Activated CD4-positive, alpha-beta memory T cell treated with anti-CD3 and anti-CD28 coated beads, Interleukin-2, amount 10 ng/mL, durations not matched to agents 7 days and 5 days (primary cell): Measurements from ENCODE around the gene FADD. TPM values are rescaled to one million over a fixed set of nuclear protein-coding genes. Genes with fewer than 3 reads are reported as not detected.
A peak's percentile ranks its signal among the peaks of the same experiment; 100 is the strongest.

Experiments
- CTCF ChIA-PET: fragments of 350-600 bp; sonication (Branson Sonifier 250); formaldehyde crosslinking; loops from one replicate; lab custom pipeline; 2021; ENCODE audit warnings: antibody characterized with exemption, inconsistent platforms; lab: Charles Lee
- POLR2A ChIA-PET: fragments of 350-600 bp; sonication (Branson Sonifier 250); formaldehyde crosslinking; loops from one replicate; lab custom pipeline; 2021; ENCODE audit warnings: antibody characterized with exemption; lab: Charles Lee
- DNase-seq: peaks from one replicate; pipeline ENCODE4 v3.0.0-alpha.2; 2020
- H3K27ac Mint-ChIP-seq: one replicate; pipeline ENCODE4 v1.8.0; 2021; ENCODE audit warnings: mild to moderate bottlenecking, mixed read lengths
- H3K27me3 Mint-ChIP-seq: one replicate; pipeline ENCODE4 v1.8.0; 2021; ENCODE audit warnings: mixed read lengths
- H3K36me3 Mint-ChIP-seq: one replicate; pipeline ENCODE4 v1.8.0; 2021; ENCODE audit warnings: low read depth, mixed read lengths
- H3K4me1 Mint-ChIP-seq: one replicate; pipeline ENCODE4 v1.8.0; 2021; ENCODE audit warnings: mixed read lengths
- H3K4me3 Mint-ChIP-seq: one replicate; pipeline ENCODE4 v1.8.0; 2021; ENCODE audit warnings: mild to moderate bottlenecking, mixed read lengths
- H3K9me3 Mint-ChIP-seq: one replicate; pipeline ENCODE4 v1.8.0; 2021; ENCODE audit warnings: mixed read lengths
- total RNA-seq, 2 experiments: library from RNA; stranded (reverse); gene quantifications; one replicate each; pipeline ENCODE4 v1.2.3, GENCODE V29; 2021

Gene FADD
- 10 to 100 TPM; 39.5 to 39.8 TPM for total RNA-seq

- H3K4me1 Mint-ChIP-seq, result peaks cover 35% of the 10 kb centered on the region
- CTCF ChIA-PET, result interaction anchor here (0.6 to 1.0 kb wide), 2 partner anchors 67 to 288 kb away, joined by 3 read pairs; no protein-coding TSS in a partner anchor
- POLR2A ChIA-PET, result interaction anchor here (0.6 to 1.9 kb wide), 9 partner anchors 23 to 1244 kb away, joined by 3 to 9 read pairs (median 4); partner anchors contain the start of genes LTO1 and PPFIA1
Observed at GRCh38 chr11:70202920-70203750, at the start of gene FADD. Gene FADD (plus strand): TSS chr11:70203296. CDS start chr11:70203460, 164 bp downstream.

DNA sequence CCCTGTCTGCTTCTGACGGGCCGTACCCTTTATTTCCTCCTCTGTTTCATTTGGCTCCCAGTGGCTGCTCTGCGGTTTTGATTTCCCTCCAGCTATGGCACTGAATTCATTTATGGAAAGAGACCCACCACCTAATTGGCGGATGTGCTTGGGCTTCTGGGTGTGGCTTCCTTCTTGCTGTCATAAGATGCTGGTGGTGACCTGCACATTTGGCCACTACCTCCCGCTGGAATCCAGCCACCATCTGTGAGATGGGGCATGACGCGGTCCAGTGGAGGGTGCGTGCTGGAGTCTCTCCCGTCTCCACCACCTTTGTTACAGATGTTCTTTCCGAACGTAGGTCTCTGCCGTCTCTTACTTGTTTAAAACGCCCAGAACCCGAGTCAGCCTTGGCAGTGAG, 47.7 kb upstream of the FADD start:
- H3K27me3 Mint-ChIP-seq, result no peaks in the 10 kb centered on the region
- no peak for DNase-seq
- no peak overlapping the region for H3K27ac Mint-ChIP-seq
- CTCF ChIA-PET, result no interaction called here
- H3K9me3 Mint-ChIP-seq, result no peaks in the 10 kb centered on the region
- H3K4me1 Mint-ChIP-seq, result no peaks in the 10 kb centered on the region
- H3K4me3 Mint-ChIP-seq, result no peak overlapping the region
- POLR2A ChIA-PET, result no interaction called here
- no peaks in the 10 kb centered on the region for H3K36me3 Mint-ChIP-seq

More at GRCh38 chr11:70202920-70203750, at the start of gene FADD:
- peaks cover 41% of the 10 kb centered on the region for H3K36me3 Mint-ChIP-seq
- peak within 1 kb of the TSS; percentile 99 for H3K27ac Mint-ChIP-seq
- peak within 1 kb of the TSS; percentile 97 for H3K4me3 Mint-ChIP-seq
- peak; percentile 94 for DNase-seq
- H3K27me3 Mint-ChIP-seq, result peaks cover 6% of the 10 kb centered on the region
- no peaks in the 10 kb centered on the region for H3K9me3 Mint-ChIP-seq

DNA sequence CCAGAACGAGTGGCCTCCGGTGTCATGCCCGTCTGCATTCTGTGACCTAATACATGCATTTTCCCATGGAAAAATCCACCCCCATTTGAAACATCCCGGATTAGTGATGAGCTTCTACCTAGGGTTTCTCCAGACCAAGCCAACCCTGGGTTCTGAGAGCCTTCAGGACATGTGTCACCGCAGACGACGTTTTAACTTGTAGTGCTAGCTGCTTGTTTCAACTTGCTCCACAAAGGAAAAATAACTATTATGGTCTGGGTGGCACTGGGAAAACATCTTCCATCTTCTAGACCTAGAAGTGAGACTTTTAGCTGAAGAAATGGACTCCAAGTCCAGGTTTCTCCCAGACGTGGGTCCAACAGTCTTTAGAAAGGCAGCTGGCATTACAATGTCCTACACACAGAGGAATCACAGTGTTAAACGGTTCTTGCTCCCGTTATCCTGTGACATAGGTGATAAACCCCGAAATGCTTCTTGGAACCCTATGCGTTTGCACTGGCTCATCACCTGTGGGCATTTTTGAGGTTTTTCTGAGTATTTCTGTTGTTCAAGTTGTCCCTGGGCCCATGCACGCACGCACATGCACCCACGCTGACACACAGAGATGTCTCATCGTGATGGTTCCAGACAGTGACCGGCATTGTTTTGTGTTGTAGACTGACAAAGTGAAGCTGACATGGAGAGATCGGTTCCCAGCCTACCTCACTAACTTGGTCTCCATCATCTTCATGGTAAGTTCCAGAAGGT, 46.6 kb upstream of the FADD start:
- ChIA-PET POLR2A (no interaction called here), CTCF (no interaction called here)
- H3K4me1 Mint-ChIP-seq, result no peaks in the 10 kb centered on the region
- no peaks in the 10 kb centered on the region for H3K36me3 Mint-ChIP-seq
- no peak overlapping the region for H3K4me3 Mint-ChIP-seq
- no peak overlapping the region for H3K27ac Mint-ChIP-seq
- no peak for DNase-seq
- H3K27me3 Mint-ChIP-seq, result no peaks in the 10 kb centered on the region
- no peaks in the 10 kb centered on the region for H3K9me3 Mint-ChIP-seq

- H3K4me3 Mint-ChIP-seq, result no peak overlapping the region
- H3K36me3 Mint-ChIP-seq, result no peaks in the 10 kb centered on the region
- no peaks in the 10 kb centered on the region for H3K27me3 Mint-ChIP-seq
- H3K4me1 Mint-ChIP-seq, result no peaks in the 10 kb centered on the region
- POLR2A ChIA-PET, result no interaction called here
- no peak overlapping the region for H3K27ac Mint-ChIP-seq
- no peak for DNase-seq
- CTCF ChIA-PET, result interaction anchor here (0.7 kb wide), 1 partner anchor 19 kb away, joined by 3 read pairs; no protein-coding TSS in a partner anchor
- no peaks in the 10 kb centered on the region for H3K9me3 Mint-ChIP-seq
Observed at GRCh38 chr11:70158201-70158600, 44.9 kb upstream of the FADD start.

- no peak for DNase-seq
- ChIA-PET POLR2A (no interaction called here), CTCF (no interaction called here)
Observed at GRCh38 chr11:70158757-70159389, 44.2 kb upstream of the FADD start.

GRCh38 chr11:70159627-70160570, 43.2 kb upstream of the FADD start:
- Mint-ChIP-seq H3K4me3 (no peak overlapping the region), H3K36me3 (no peaks in the 10 kb centered on the region), H3K27ac (no peak overlapping the region), H3K4me1 (no peaks in the 10 kb centered on the region), H3K9me3 (no peaks in the 10 kb centered on the region), H3K27me3 (no peaks in the 10 kb centered on the region)
- DNase-seq, result no peak
- POLR2A ChIA-PET, result no interaction called here
- CTCF ChIA-PET, result no interaction called here

More at GRCh38 chr11:70158757-70159389, 44.2 kb upstream of the FADD start:
- Mint-ChIP-seq H3K27me3 (no peaks in the 10 kb centered on the region), H3K27ac (no peak overlapping the region), H3K4me1 (no peaks in the 10 kb centered on the region), H3K36me3 (no peaks in the 10 kb centered on the region), H3K4me3 (no peak overlapping the region), H3K9me3 (no peaks in the 10 kb centered on the region)

- Mint-ChIP-seq H3K36me3 (no peaks in the 10 kb centered on the region), H3K4me3 (no peak overlapping the region), H3K4me1 (no peaks in the 10 kb centered on the region), H3K27ac (no peak overlapping the region), H3K9me3 (no peaks in the 10 kb centered on the region), H3K27me3 (no peaks in the 10 kb centered on the region)
- ChIA-PET CTCF (no interaction called here), POLR2A (no interaction called here)
- no peak for DNase-seq
Observed at GRCh38 chr11:70161043-70161625, 42.0 kb upstream of the FADD start.

DNA sequence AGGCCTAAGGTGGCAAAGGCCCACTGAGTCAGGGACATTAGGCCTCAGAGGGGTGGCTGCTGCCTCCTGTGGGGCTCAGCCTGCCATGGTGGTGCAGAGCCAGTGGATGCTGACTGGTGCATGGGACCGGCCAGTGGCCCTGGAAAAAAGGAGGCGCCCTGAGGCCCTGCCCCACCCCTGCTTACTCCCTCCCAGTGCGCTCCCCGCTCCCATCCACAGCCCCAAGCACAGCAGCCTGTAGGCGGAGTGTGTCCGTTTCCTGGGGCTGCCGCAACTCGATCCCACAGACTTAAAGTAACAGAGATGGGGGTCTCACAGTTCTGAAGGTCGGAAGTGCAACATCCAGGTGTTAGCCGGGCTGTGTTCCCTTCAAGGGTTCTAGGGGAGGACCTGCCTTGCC, 38.4 kb upstream of the FADD start:
- H3K27ac Mint-ChIP-seq, result no peak overlapping the region
- H3K27me3 Mint-ChIP-seq, result no peaks in the 10 kb centered on the region
- H3K9me3 Mint-ChIP-seq, result no peaks in the 10 kb centered on the region
- ChIA-PET POLR2A (no interaction called here), CTCF (no interaction called here)
- no peaks in the 10 kb centered on the region for H3K36me3 Mint-ChIP-seq
- H3K4me1 Mint-ChIP-seq, result no peaks in the 10 kb centered on the region
- DNase-seq, result no peak
- H3K4me3 Mint-ChIP-seq, result no peak overlapping the region

GRCh38 chr11:70167120-70167519, 36.0 kb upstream of the FADD start:
- Mint-ChIP-seq H3K4me1 (no peaks in the 10 kb centered on the region), H3K4me3 (no peak overlapping the region), H3K9me3 (no peaks in the 10 kb centered on the region), H3K27me3 (no peaks in the 10 kb centered on the region), H3K36me3 (no peaks in the 10 kb centered on the region), H3K27ac (no peak overlapping the region)
- POLR2A ChIA-PET, result no interaction called here
- CTCF ChIA-PET, result no interaction called here
- DNase-seq, result no peak

DNA sequence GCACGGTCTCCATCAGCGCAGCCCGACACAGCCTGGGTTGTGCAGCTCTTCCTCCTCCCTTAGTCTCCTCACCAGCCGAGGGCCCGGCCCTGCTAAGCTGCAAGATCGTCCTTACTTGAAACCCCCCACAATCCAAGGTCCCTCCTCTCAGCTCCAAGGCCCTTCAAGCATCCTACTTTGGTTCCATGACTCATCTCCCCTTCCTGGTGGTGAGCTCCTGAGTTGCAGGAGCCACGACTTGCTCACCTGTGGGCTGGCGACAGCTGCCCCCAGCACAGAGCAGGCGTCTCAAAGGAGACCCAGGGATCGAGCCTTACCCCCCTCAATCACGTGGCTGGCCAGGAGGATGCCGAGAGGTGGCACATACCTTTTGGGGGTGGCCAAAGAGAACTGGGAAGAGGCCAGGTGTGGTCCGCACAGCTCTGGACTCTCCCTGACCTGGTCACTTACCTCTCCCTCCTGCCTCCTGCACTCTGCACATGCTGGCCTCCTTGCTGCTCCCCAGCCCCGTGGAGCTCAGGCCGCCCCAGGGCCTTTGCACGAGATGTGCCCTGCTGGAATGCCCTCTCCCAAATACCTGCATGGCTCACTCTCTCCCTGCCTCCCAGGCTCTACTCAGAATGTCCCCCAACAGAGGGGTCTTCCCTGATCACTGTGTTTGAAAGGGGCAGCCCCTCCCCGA, 35.2 kb upstream of the FADD start:
- Mint-ChIP-seq H3K4me1 (no peaks in the 10 kb centered on the region), H3K27ac (no peak overlapping the region), H3K36me3 (no peaks in the 10 kb centered on the region), H3K9me3 (no peaks in the 10 kb centered on the region), H3K4me3 (no peak overlapping the region), H3K27me3 (peaks cover under 1% of the 10 kb centered on the region)
- no peak for DNase-seq
- ChIA-PET CTCF (no interaction called here), POLR2A (no interaction called here)

DNA sequence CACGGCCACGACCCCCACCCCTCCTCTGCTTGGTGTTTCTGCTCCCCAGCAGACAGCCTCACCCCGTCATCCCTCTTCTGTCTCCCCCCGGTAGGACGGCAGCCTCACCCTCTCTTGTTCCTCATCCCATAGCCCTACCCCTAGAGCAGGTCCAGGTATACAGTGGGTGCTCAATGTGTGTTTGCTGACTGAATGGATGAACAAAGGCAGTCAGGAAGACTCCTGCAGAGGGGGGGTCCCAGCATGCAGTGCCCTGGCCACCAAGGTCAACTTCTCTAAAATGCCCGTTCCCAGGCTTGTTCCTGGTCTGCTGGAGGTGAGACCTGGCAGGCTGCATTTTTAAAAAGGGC, 34.7 kb upstream of the FADD start:
- Mint-ChIP-seq H3K36me3 (no peaks in the 10 kb centered on the region), H3K27ac (no peak overlapping the region), H3K4me1 (no peaks in the 10 kb centered on the region), H3K27me3 (peaks cover 2% of the 10 kb centered on the region), H3K9me3 (no peaks in the 10 kb centered on the region), H3K4me3 (no peak overlapping the region)
- ChIA-PET CTCF (no interaction called here), POLR2A (no interaction called here)
- DNase-seq, result no peak

DNA sequence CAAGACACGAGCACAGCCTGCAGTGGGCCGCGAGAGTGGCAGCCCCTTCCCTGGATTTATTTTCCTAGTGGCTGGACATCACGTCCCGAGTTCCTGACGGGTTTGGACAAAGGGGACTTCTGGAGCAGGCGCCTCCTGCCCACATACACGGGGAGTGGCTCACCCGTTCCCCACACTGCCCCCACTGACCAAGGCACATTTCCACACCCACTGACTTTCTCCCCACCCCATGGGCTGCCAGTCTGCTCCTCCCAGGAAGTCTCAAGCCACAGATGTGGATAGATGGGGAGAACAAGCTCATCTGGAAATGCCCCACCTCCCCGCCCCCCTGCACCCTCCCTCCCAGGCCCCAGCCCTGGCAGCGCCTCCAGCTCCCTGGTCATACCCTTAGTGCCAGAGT, 34.0 kb upstream of the FADD start:
- peaks cover 2% of the 10 kb centered on the region for H3K27me3 Mint-ChIP-seq
- H3K4me3 Mint-ChIP-seq, result no peak overlapping the region
- DNase-seq, result no peak
- H3K36me3 Mint-ChIP-seq, result no peaks in the 10 kb centered on the region
- H3K27ac Mint-ChIP-seq, result no peak overlapping the region
- H3K9me3 Mint-ChIP-seq, result no peaks in the 10 kb centered on the region
- no peaks in the 10 kb centered on the region for H3K4me1 Mint-ChIP-seq
- CTCF ChIA-PET, result no interaction called here
- POLR2A ChIA-PET, result no interaction called here
